SKM-1 (cell line): Measurements from ENCODE around the gene BIN1.

Experiments used
- DNase-seq: peaks from one replicate; lab custom pipeline; 2025; ENCODE audit not compliant: unreplicated experiment; lab: John Stamatoyannopoulos, UW

The BIN1 gene

GRCh38 chr2:127049927-127050802 is 56.8 kb downstream of the BIN1 start:
- peak; percentile 24 for DNase-seq

GRCh38 chr2:127048969-127049897 is 57.7 kb downstream of the BIN1 start:
- no peak for DNase-seq

GRCh38 chr2:127048618-127048935 is 58.4 kb downstream of the BIN1 start:
- no peak for DNase-seq

GRCh38 chr2:127047716-127048617 is 59.0 kb downstream of the BIN1 start:
- DNase-seq: no peak

- no peak for DNase-seq
Observed at GRCh38 chr2:127047054-127047453, 59.9 kb downstream of the BIN1 start.

- no peak for DNase-seq
Observed at GRCh38 chr2:127046579-127046978, 60.4 kb downstream of the BIN1 start.

- DNase-seq: no peak
Observed at GRCh38 chr2:127045792-127046501, 61.0 kb downstream of the BIN1 start.

GRCh38 chr2:127044977-127045661 is 61.8 kb downstream of the BIN1 start:
- no peak for DNase-seq

- DNase-seq: no peak
Observed at GRCh38 chr2:127044165-127044718, 62.7 kb downstream of the BIN1 start.

GRCh38 chr2:127043367-127044164 is 63.4 kb downstream of the BIN1 start:
- no peak for DNase-seq

- DNase-seq: no peak
Observed at GRCh38 chr2:127041259-127041970, 65.5 kb downstream of the BIN1 start.

GRCh38 chr2:127040169-127040568 is 66.8 kb downstream of the BIN1 start:
- no peak for DNase-seq

GRCh38 chr2:127039387-127040031 is 67.4 kb downstream of the BIN1 start:
- no peak for DNase-seq

GRCh38 chr2:127037476-127037875 is 69.5 kb downstream of the BIN1 start:
- no peak for DNase-seq

GRCh38 chr2:127034883-127035611 is 71.9 kb downstream of the BIN1 start:
- DNase-seq: no peak

GRCh38 chr2:127034051-127034450 is 72.9 kb downstream of the BIN1 start:
- DNase-seq: no peak

GRCh38 chr2:127032621-127033020 is 74.3 kb downstream of the BIN1 start:
- no peak for DNase-seq
